NB4 (cell line): ENCODE measurements around the gene MMS19.

Source experiments
- DNase-seq: peaks from one replicate; pipeline ENCODE4 v3.0.0; 2010; ENCODE audit warnings: low read depth
- H3K4me3 ChIP-seq: one replicate; pipeline ENCODE4 v1.5.1; 2011; ENCODE audit warnings: mild to moderate bottlenecking, low read depth, low read length, moderate library complexity
- CTCF ChIP-seq: IDR thresholded peaks from one replicate; pipeline ENCODE4 v1.5.1; 2012; ENCODE audit warnings: low read depth, low read length
- MAX ChIP-seq: IDR thresholded peaks from 2 replicates; pipeline ENCODE4 v1.6.1; 2011; ENCODE audit warnings: low read depth, low read length
- MYC ChIP-seq: IDR thresholded peaks from 2 replicates; pipeline ENCODE4 v1.6.1; 2011; ENCODE audit warnings: low read depth, low read length
- POLR2A ChIP-seq: IDR thresholded peaks from 2 replicates; pipeline ENCODE4 v1.6.1; 2011; ENCODE audit warnings: mild to moderate bottlenecking; ENCODE audit not compliant: insufficient read length; ENCODE audit errors: extremely low read depth

Gene MMS19

GRCh38 chr10:97542169-97543024 lies 44.2 kb upstream of the MMS19 start:
- peak; percentile 78 for DNase-seq
- TF ChIP-seq POLR2A (no peak), MAX (no peak), CTCF (no peak), MYC (peak; percentile 30; the same call in 1 of the 2 replicates)
- H3K4me3 ChIP-seq = no peak overlapping the region

DNA sequence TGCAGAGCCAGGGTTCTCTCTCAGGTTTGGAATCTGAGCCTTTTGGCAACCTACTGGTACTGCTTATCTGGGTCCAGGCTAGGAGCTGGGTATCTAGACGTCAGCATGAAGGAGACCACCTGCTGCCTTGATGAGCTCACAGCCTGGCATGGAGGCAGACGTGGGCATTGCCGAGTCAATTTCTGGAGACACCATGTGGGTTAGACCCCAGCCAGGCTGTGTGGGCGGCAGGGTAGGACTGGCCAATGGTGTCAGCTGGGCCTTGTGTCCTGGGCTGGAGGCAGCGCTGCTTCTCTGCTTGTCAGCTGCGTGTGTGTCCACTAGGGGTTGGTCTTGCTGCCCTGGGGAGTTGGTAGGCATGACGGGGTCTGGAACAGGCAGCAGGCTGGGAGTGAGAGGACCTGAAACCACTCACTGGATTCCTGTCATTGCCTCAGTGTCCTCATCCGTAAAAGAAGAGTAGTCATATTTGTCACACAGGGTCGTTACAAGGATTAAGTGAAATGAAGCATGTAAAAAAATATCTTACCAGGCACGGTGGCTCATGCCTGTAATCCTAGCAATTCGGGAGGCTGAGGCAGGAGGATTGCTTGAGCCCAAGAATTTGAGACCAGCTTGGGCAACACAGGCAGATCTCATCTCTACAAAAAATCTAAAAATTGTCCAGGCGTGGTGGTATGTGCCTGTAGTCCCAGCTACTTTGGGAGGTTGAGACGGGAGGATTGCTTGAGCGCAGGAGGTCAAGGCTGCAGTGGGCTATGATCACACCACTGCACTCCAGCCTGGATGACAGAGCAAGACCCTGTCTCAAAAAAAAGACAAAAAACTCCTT lies 42.7 kb upstream of the MMS19 start:
- peak; percentile 28 for DNase-seq
- TF ChIP-seq POLR2A = no peak
- peak; percentile 10 for TF ChIP-seq CTCF
- TF ChIP-seq MYC = no peak
- no peak for TF ChIP-seq MAX
- no peak overlapping the region for H3K4me3 ChIP-seq

- H3K4me3 ChIP-seq = no peak overlapping the region
- DNase-seq = peak; percentile 26
- no peak for TF ChIP-seq CTCF
- TF ChIP-seq MAX = no peak
- TF ChIP-seq MYC = no peak
- no peak for TF ChIP-seq POLR2A
These were observed 41.4 kb upstream of the MMS19 start for GRCh38 chr10:97539523-97540200.

- no peak for DNase-seq
- TF ChIP-seq MYC = no peak
- no peak for TF ChIP-seq CTCF
- no peak for TF ChIP-seq MAX
- TF ChIP-seq POLR2A = no peak
These were observed 40.6 kb upstream of the MMS19 start for GRCh38 chr10:97538839-97539238.

DNA sequence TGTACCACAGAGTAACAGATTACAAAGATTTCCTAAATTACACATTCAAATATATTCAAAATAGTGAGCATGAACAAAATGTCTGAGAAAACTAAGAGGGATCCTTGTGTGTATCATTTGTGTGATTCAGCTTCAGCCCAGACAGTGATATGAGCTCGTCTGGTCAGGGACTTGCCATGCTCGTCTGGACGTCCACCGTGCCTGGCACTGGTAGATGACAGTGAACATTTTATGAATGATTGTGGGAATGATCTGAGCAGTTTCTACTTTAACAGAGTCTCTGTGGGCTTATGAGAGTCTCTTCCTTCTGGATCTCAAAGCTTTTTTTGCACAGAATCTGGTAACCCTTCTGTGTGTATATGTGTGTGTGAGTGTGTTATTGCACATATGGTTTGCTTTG lies 40.2 kb upstream of the MMS19 start:
- TF ChIP-seq CTCF (no peak), MYC (no peak), MAX (no peak), POLR2A (no peak)
- H3K4me3 ChIP-seq = no peak overlapping the region

More at GRCh38 chr10:97538839-97539238, 40.6 kb upstream of the MMS19 start:
- no peak overlapping the region for H3K4me3 ChIP-seq

More for the DNA sequence above, 40.2 kb upstream of the MMS19 start:
- no peak for DNase-seq
